NCI-H2107 treated with DMSO at 0.1 percent for 48 hours (cell line): ENCODE data around the gene ADGRD1.
"Not testable (repeated sequence)": the region's sequence is repeated elsewhere in the genome, so short reads cannot be mapped to it uniquely, and the experiment has no call there.

Experiments
- DNase-seq: peaks from one replicate; lab custom pipeline; 2025; ENCODE audit not compliant: unreplicated experiment; lab: John Stamatoyannopoulos, UW

ADGRD1 gene

GRCh38 chr12:131067981-131068851 lies 114.5 kb downstream of the ADGRD1 start:
- no peak for DNase-seq

GRCh38 chr12:131068926-131069720 lies 115.4 kb downstream of the ADGRD1 start:
- not testable (repeated sequence) for DNase-seq

- DNase-seq = not testable (repeated sequence)
Measured at GRCh38 chr12:131070136-131070535, 116.4 kb downstream of the ADGRD1 start.

- not testable (repeated sequence) for DNase-seq
Measured at GRCh38 chr12:131070668-131071067, 117.0 kb downstream of the ADGRD1 start.

GRCh38 chr12:131071234-131071820 lies 117.6 kb downstream of the ADGRD1 start:
- not testable (repeated sequence) for DNase-seq

GRCh38 chr12:131071950-131072349 lies 118.2 kb downstream of the ADGRD1 start:
- DNase-seq = not testable (repeated sequence)

GRCh38 chr12:131072451-131073230 lies 118.9 kb downstream of the ADGRD1 start:
- no peak for DNase-seq

GRCh38 chr12:131074221-131075083 lies 120.7 kb downstream of the ADGRD1 start:
- no peak for DNase-seq

- no peak for DNase-seq
Measured at GRCh38 chr12:131075194-131075593, 121.5 kb downstream of the ADGRD1 start.

- no peak for DNase-seq
Measured at GRCh38 chr12:131075611-131076010, 121.9 kb downstream of the ADGRD1 start.

GRCh38 chr12:131076296-131076695 lies 122.6 kb downstream of the ADGRD1 start:
- DNase-seq = no peak

- DNase-seq = no peak
Measured at GRCh38 chr12:131076791-131077747, 123.4 kb downstream of the ADGRD1 start.

GRCh38 chr12:131077931-131078391 lies 124.3 kb downstream of the ADGRD1 start:
- DNase-seq = no peak

GRCh38 chr12:131082290-131083194 lies 128.8 kb downstream of the ADGRD1 start:
- DNase-seq = no peak

GRCh38 chr12:131084341-131085011 lies 130.8 kb downstream of the ADGRD1 start:
- DNase-seq = no peak

GRCh38 chr12:131085125-131085815 lies 131.6 kb downstream of the ADGRD1 start:
- no peak for DNase-seq
